Tibial artery (tissue), 4 donors: ENCODE measurements around the gene DAPP1.

Experiments used
- DNase-seq, 2 donors: peaks; one replicate each; pipeline ENCODE4 v3.0.0-alpha.2; 2019
- H3K27ac ChIP-seq, 2 donors: fragments of 200-600 bp; sonication (generic) in 1 of 2; 1 replicate in 1 of 2; 2 replicates in 1 of 2; pipeline ENCODE4 v1.5.1; 2018 to 2019; ENCODE audit warnings: mild to moderate bottlenecking in 1 of 2
- H3K27me3 ChIP-seq, 2 donors: fragments of 200-600 bp; sonication (generic) in 1 of 2; one replicate each; pipeline versions ENCODE4 v1.5.1 to v1.6.0; 2016 to 2019
- H3K36me3 ChIP-seq, 3 donors: fragments of 200-600 bp; sonication (generic) in 2 of 3; one replicate each; pipeline ENCODE4 v1.5.1; 2016 to 2019; ENCODE audit warnings: mild to moderate bottlenecking in 2 of 3
- H3K4me1 ChIP-seq, 4 donors: fragments of 200-600 bp; sonication (generic) in 2 of 4; 1 replicate in 3 of 4; 2 replicates in 1 of 4; pipeline ENCODE4 v1.5.1; 2016 to 2019
- H3K4me3 ChIP-seq, 2 donors: fragments of 200-600 bp; sonication (generic) in 1 of 2; 1 replicate in 1 of 2; 2 replicates in 1 of 2; pipeline ENCODE4 v1.5.1; 2018 to 2019; ENCODE audit warnings: mild to moderate bottlenecking in 2 of 2
- H3K9me3 ChIP-seq, 3 donors: fragments of 200-600 bp; sonication (generic) in 1 of 3; one replicate each; pipeline ENCODE4 v1.5.1; 2016 to 2019
- CTCF ChIP-seq, 2 experiments: fragments of 200-600 bp in 1 of 2; fragments of 450-650 bp in 1 of 2; IDR thresholded peaks; one replicate each; pipeline ENCODE4 v1.5.1; 2017 to 2019; ENCODE audit warnings: antibody characterized with exemption in 2 of 2, mild to moderate bottlenecking in 1 of 2, moderate library complexity in 1 of 2
- intact Hi-C: fragments of 100-400 bp; cut with DNase I; formaldehyde crosslinking; loops from one replicate; pipeline ENCODE4 v1.15.0; 2023; ENCODE audit warnings: low total_unique reads

The DAPP1 gene

DNA sequence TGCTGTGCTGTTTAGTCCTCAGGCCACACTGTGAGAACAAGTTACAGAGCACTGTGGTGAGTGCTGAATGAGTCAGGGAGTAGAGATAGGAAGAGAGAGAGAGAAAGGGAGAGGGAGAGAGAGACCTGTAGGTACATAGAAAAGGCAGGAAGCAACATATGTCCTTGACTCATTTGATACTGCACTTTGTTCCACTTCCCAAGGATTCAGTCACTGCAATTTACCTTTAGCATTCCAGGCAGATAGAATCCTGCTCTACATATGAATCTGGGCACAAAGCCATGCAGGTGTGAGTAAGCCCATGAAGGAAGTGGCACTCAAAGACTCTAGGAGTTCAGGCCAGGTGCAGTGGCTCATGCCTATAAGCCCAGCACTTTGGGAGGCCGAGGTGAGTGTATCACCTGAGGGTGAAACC lies 1.0 kb upstream of the DAPP1 start:
- Histone ChIP-seq H3K27me3 (no peaks in the 10 kb centered on the region), H3K4me3 (no peak overlapping the region), H3K4me1 (no peaks in the 10 kb centered on the region), H3K36me3 (no peaks in the 10 kb centered on the region), H3K9me3 (no peaks in the 10 kb centered on the region), H3K27ac (no peak overlapping the region)
- intact Hi-C loops: no loop called here
- no peak for DNase-seq
- TF ChIP-seq CTCF (IDR thresholded peaks at IDR 0.05): no peak

- DNase-seq: no peak
- Histone ChIP-seq H3K4me1 (no peaks in the 10 kb centered on the region), H3K9me3 (no peaks in the 10 kb centered on the region), H3K27me3 (no peaks in the 10 kb centered on the region), H3K27ac (no peak overlapping the region), H3K36me3 (no peaks in the 10 kb centered on the region), H3K4me3 (peak overlapping the region in 1 of 2 donors; percentile 8)
- intact Hi-C loops: no loop called here
- TF ChIP-seq CTCF (IDR thresholded peaks at IDR 0.05): no peak
Observed at GRCh38 chr4:99817309-99817890, 773 bp downstream of the DAPP1 start.

GRCh38 chr4:99818661-99819060 lies 2.0 kb downstream of the DAPP1 start:
- DNase-seq: no peak
- no peak for TF ChIP-seq CTCF (IDR thresholded peaks at IDR 0.05)
- Histone ChIP-seq H3K27me3 (no peaks in the 10 kb centered on the region), H3K27ac (no peak overlapping the region), H3K36me3 (no peaks in the 10 kb centered on the region), H3K4me3 (no peak overlapping the region), H3K4me1 (no peaks in the 10 kb centered on the region), H3K9me3 (no peaks in the 10 kb centered on the region)
- intact Hi-C loops: no loop called here

GRCh38 chr4:99821918-99822503 lies 5.4 kb downstream of the DAPP1 start:
- Histone ChIP-seq H3K4me1 (peaks cover 0 to 11% (median 0%) of the 10 kb centered on the region in 4 donors), H3K36me3 (no peaks in the 10 kb centered on the region), H3K9me3 (no peaks in the 10 kb centered on the region), H3K27ac (no peak overlapping the region), H3K27me3 (no peaks in the 10 kb centered on the region), H3K4me3 (no peak overlapping the region)
- TF ChIP-seq CTCF (IDR thresholded peaks at IDR 0.05): no peak
- intact Hi-C loops: no loop called here
- DNase-seq: no peak

GRCh38 chr4:99822734-99823133 lies 6.1 kb downstream of the DAPP1 start:
- peaks cover 0 to 11% (median 0%) of the 10 kb centered on the region in 4 donors for H3K4me1 ChIP-seq
- intact Hi-C loops: no loop called here
- H3K27ac ChIP-seq: no peak overlapping the region

More at GRCh38 chr4:99822734-99823133, 6.1 kb downstream of the DAPP1 start:
- DNase-seq: no peak
- Histone ChIP-seq H3K36me3 (no peaks in the 10 kb centered on the region), H3K4me3 (no peak overlapping the region), H3K27me3 (no peaks in the 10 kb centered on the region), H3K9me3 (no peaks in the 10 kb centered on the region)
- TF ChIP-seq CTCF (IDR thresholded peaks at IDR 0.05): no peak
